HEK293 (cell line): ENCODE measurements around the gene HM13.
A peak's percentile ranks its signal among the peaks of the same experiment; 100 is the strongest.

Experiments
- CTCF ChIA-PET: fragments of 350-600 bp; formaldehyde crosslinking; extraction: SDS; loops from one replicate; lab custom pipeline; 2021; ENCODE audit warnings: antibody characterized with exemption; lab: Yijun Ruan, JAX
- POLR2A ChIA-PET: fragments of 300-600 bp; formaldehyde crosslinking; extraction: SDS; loops from one replicate; lab custom pipeline; 2020; ENCODE audit warnings: antibody characterized with exemption, inconsistent platforms; lab: Yijun Ruan, JAX
- H3K27ac ChIP-seq: fragments of 200-500 bp; sonication (Bioruptor generic); 2 replicates; pipeline ENCODE4 v1.5.1; 2014; ENCODE audit warnings: low read depth, low read length, control low read depth, inconsistent platforms; ENCODE audit errors: extremely low read depth
- H3K36me3 ChIP-seq, 2 experiments: fragments of 200-500 bp in 1 of 2; sonication (Bioruptor generic) in 1 of 2; 1 replicate in 1 of 2; 2 replicates in 1 of 2; pipeline ENCODE4 v1.5.1; 2014 to 2017; ENCODE audit warnings: inconsistent platforms in 2 of 2, low read length in 2 of 2; ENCODE audit not compliant: control insufficient read depth in 2 of 2, insufficient read depth in 1 of 2
- H3K4me1 ChIP-seq: fragments of 200-500 bp; sonication (Bioruptor generic); 2 replicates; pipeline ENCODE4 v1.5.1; 2014; ENCODE audit warnings: mild to moderate bottlenecking, low read length, inconsistent platforms; ENCODE audit not compliant: control insufficient read depth, insufficient read depth
- H3K4me3 ChIP-seq: 2 replicates; pipeline ENCODE4 v1.5.1; 2011; ENCODE audit warnings: low read depth, mild to moderate bottlenecking, control low read depth, low read length, moderate library complexity
- H3K9me3 ChIP-seq: fragments of 200-500 bp; sonication (Bioruptor generic); 2 replicates; pipeline ENCODE4 v1.5.1; 2014; ENCODE audit warnings: low read depth, low read length, inconsistent platforms; ENCODE audit not compliant: control insufficient read depth, insufficient read depth
- EGR2 ChIP-seq: fragments of 450-650 bp; formaldehyde crosslinking; IDR thresholded peaks from 2 replicates; pipeline ENCODE4 v1.5.1; 2016; ENCODE audit warnings: low read depth, missing biosample characterization, missing genetic modification characterization
- GLI2 ChIP-seq: fragments of 450-650 bp; formaldehyde crosslinking; IDR thresholded peaks from 2 replicates; pipeline ENCODE4; 2017; ENCODE audit warnings: missing biosample characterization, missing genetic modification characterization, low read depth, borderline replicate concordance
- GLIS2 ChIP-seq: fragments of 450-650 bp; formaldehyde crosslinking; IDR thresholded peaks from 2 replicates; pipeline ENCODE4 v1.5.1; 2016; ENCODE audit warnings: missing biosample characterization, missing genetic modification characterization
- HIC1 ChIP-seq: fragments of 450-650 bp; formaldehyde crosslinking; IDR thresholded peaks from 2 replicates; pipeline ENCODE4 v1.5.1; 2016; ENCODE audit warnings: missing biosample characterization, missing genetic modification characterization
- PRDM1 ChIP-seq: fragments of 450-650 bp; formaldehyde crosslinking; IDR thresholded peaks from 2 replicates; pipeline ENCODE4; 2016; ENCODE audit warnings: missing biosample characterization, missing genetic modification characterization
- RBAK ChIP-seq: fragments of 450-650 bp; formaldehyde crosslinking; IDR thresholded peaks from 2 replicates; pipeline ENCODE4 v1.5.1; 2016; ENCODE audit warnings: missing biosample characterization, missing genetic modification characterization
- SCRT1 ChIP-seq: fragments of 450-650 bp; formaldehyde crosslinking; IDR thresholded peaks from 2 replicates; pipeline ENCODE4 v1.5.1; 2016; ENCODE audit warnings: missing biosample characterization, missing genetic modification characterization, borderline replicate concordance
- SETDB1 ChIP-seq: IDR thresholded peaks from one replicate; pipeline ENCODE4 v1.6.1; 2017; ENCODE audit warnings: mild to moderate bottlenecking, low read length, moderate library complexity, mixed read lengths; ENCODE audit not compliant: insufficient read length
- ZBTB1 ChIP-seq: fragments of 450-650 bp; formaldehyde crosslinking; IDR thresholded peaks from 2 replicates; pipeline ENCODE4 v1.5.1; 2016; ENCODE audit warnings: missing biosample characterization, missing genetic modification characterization
- ZBTB11 ChIP-seq: fragments of 450-650 bp; formaldehyde crosslinking; conservative IDR thresholded peaks from 2 replicates; pipeline ENCODE4 v1.5.1; 2016; ENCODE audit warnings: low read depth, missing biosample characterization, missing genetic modification characterization
- ZBTB8A ChIP-seq: fragments of 450-650 bp; formaldehyde crosslinking; IDR thresholded peaks from 2 replicates; pipeline ENCODE4 v1.5.1; 2016; ENCODE audit warnings: missing biosample characterization, missing genetic modification characterization
- ZEB2 ChIP-seq: fragments of 450-650 bp; formaldehyde crosslinking; IDR thresholded peaks from 2 replicates; pipeline ENCODE4 v1.5.1; 2016; ENCODE audit warnings: missing biosample characterization, missing genetic modification characterization
- ZNF10 ChIP-seq: fragments of 450-650 bp; formaldehyde crosslinking; IDR thresholded peaks from 2 replicates; pipeline ENCODE4 v1.5.1; 2017; ENCODE audit warnings: missing biosample characterization, missing genetic modification characterization
- ZNF133 ChIP-seq: fragments of 450-650 bp; formaldehyde crosslinking; IDR thresholded peaks from 2 replicates; pipeline ENCODE4 v1.5.1; 2016; ENCODE audit warnings: missing biosample characterization, missing genetic modification characterization
- ZNF202 ChIP-seq: fragments of 450-650 bp; formaldehyde crosslinking; IDR thresholded peaks from 2 replicates; pipeline ENCODE4 v1.5.1; 2016; ENCODE audit warnings: missing biosample characterization, missing genetic modification characterization, borderline replicate concordance
- ZNF23 ChIP-seq: fragments of 450-650 bp; formaldehyde crosslinking; IDR thresholded peaks from 2 replicates; pipeline ENCODE4 v1.5.1; 2016; ENCODE audit warnings: missing biosample characterization, missing genetic modification characterization, borderline replicate concordance
- ZNF239 ChIP-seq: fragments of 450-650 bp; formaldehyde crosslinking; IDR thresholded peaks from 2 replicates; pipeline ENCODE4 v1.5.1; 2016; ENCODE audit warnings: missing biosample characterization, missing genetic modification characterization
- ZNF274 ChIP-seq, 2 experiments: fragments of 200-500 bp in 1 of 2; fragments of 450-650 bp in 1 of 2; sonication (Bioruptor generic) in 1 of 2; formaldehyde crosslinking in 1 of 2; IDR thresholded peaks; 2 replicates each; pipeline versions ENCODE4 v1.5.1 to v1.6.1; 2014 to 2016; ENCODE audit warnings: borderline replicate concordance in 1 of 2, inconsistent platforms in 1 of 2, low read length in 1 of 2, missing biosample characterization in 1 of 2, missing genetic modification characterization in 1 of 2
- ZNF366 ChIP-seq: fragments of 450-650 bp; formaldehyde crosslinking; conservative IDR thresholded peaks from 2 replicates; pipeline ENCODE4 v1.5.1; 2016; ENCODE audit warnings: missing biosample characterization, missing genetic modification characterization
- ZNF37A ChIP-seq: fragments of 450-650 bp; IDR thresholded peaks from 2 replicates; pipeline ENCODE4 v1.5.1; 2018; ENCODE audit warnings: missing biosample characterization, missing genetic modification characterization
- ZNF391 ChIP-seq: fragments of 450-650 bp; formaldehyde crosslinking; IDR thresholded peaks from 2 replicates; pipeline ENCODE4 v1.5.1; 2016; ENCODE audit warnings: low read depth, missing biosample characterization, missing genetic modification characterization, borderline replicate concordance
- ZNF610 ChIP-seq: fragments of 450-650 bp; formaldehyde crosslinking; IDR thresholded peaks from 2 replicates; pipeline ENCODE4 v1.5.1; 2016; ENCODE audit warnings: missing biosample characterization, missing genetic modification characterization, borderline replicate concordance
- ZNF768 ChIP-seq: fragments of 450-650 bp; formaldehyde crosslinking; IDR thresholded peaks from 2 replicates; pipeline ENCODE4 v1.5.1; 2018; ENCODE audit warnings: missing biosample characterization, mild to moderate bottlenecking, missing genetic modification characterization
- ZNF776 ChIP-seq: fragments of 450-650 bp; formaldehyde crosslinking; IDR thresholded peaks from 2 replicates; pipeline ENCODE4 v1.5.0; 2017; ENCODE audit warnings: missing biosample characterization, missing genetic modification characterization, borderline replicate concordance
- ZNF837 ChIP-seq: fragments of 450-650 bp; formaldehyde crosslinking; IDR thresholded peaks from 2 replicates; pipeline ENCODE4 v1.5.1; 2016; ENCODE audit warnings: missing biosample characterization, missing genetic modification characterization

The HM13 gene

GRCh38 chr20:31566658-31567379 is 52.6 kb downstream of the HM13 start (continued):
- peak; percentile 73; the same call in 1 of the 2 replicates for TF ChIP-seq SCRT1 (tag by site-specific recombination)
- no peak for TF ChIP-seq ZNF274 (IDR thresholded peaks at IDR 0.05; ENCODE audit: low read length)
- TF ChIP-seq ZNF274 (tag by site-specific recombination; IDR thresholded peaks at IDR 0.05; ENCODE audit: borderline replicate concordance) = no peak
- TF ChIP-seq, all 188 proteins: peak for 10

- ChIA-PET POLR2A (interaction anchor here (0.6 to 8.7 kb wide), 4 partner anchors 38 to 156 kb away, joined by 3 to 255 read pairs (median 22); partner anchors contain the start of gene ID1), CTCF (interaction anchor here (0.6 to 25.7 kb wide), 9 partner anchors 8 to 161 kb away, joined by 3 to 1204 read pairs (median 4); partner anchors contain the start of genes COX4I2, DEFB121 and ID1)
- peaks cover 19 to 70% of the 10 kb centered on the region in 2 experiments; a peak in 2 of 3 replicates for H3K36me3 ChIP-seq
- no peaks in the 10 kb centered on the region for H3K9me3 ChIP-seq
- no peak overlapping the region for H3K27ac ChIP-seq
- no peak overlapping the region for H3K4me3 ChIP-seq
- peaks cover 6% of the 10 kb centered on the region; the same call in 1 of the 2 replicates for H3K4me1 ChIP-seq
- TF ChIP-seq ZNF776 (tag by site-specific recombination) (no peak), HIC1 (tag by site-specific recombination) (no peak), SETDB1 (no peak), ZNF391 (tag by site-specific recombination) (no peak), GLIS2 (no peak), ZNF37A (tag by site-specific recombination) (no peak), ZNF23 (tag by site-specific recombination) (no peak), ZNF610 (tag by site-specific recombination) (no peak), ZNF837 (no peak), ZBTB11 (tag by site-specific recombination) (no peak), ZNF202 (no peak), ZNF10 (tag by site-specific recombination) (0 out of 2 replicates have a peak, but pooled peaks have one; percentile 0), RBAK (tag by site-specific recombination) (no peak), GLI2 (tag by site-specific recombination) (no peak), ZEB2 (tag by site-specific recombination) (no peak), ZNF239 (no peak), ZNF768 (tag by site-specific recombination) (no peak), PRDM1 (tag by site-specific recombination) (peak; percentile 97), ZNF133 (no peak), ZNF366 (0 out of 2 replicates have a peak, but pooled peaks have one; percentile 36), ZBTB8A (tag by site-specific recombination) (no peak), ZBTB1 (no peak), EGR2 (tag by site-specific recombination) (no peak)
Measured at GRCh38 chr20:31567380-31567720, 53.1 kb downstream of the HM13 start.
